Measurements from ENCODE around the gene CDH11. TPM values are rescaled to one million over a fixed set of nuclear protein-coding genes. Genes with fewer than 3 reads are reported as not detected.

The CDH11 gene
- total and polyA plus RNA-seq, 2 experiments from 2014 or later, result 3.5 to 19.6 TPM

- TF ChIP-seq REST (IDR thresholded peaks at IDR 0.05; ENCODE audit: unreplicated experiment), result no peak
- no peak for TF ChIP-seq ZNF114 (CRISPR knock-in tag; IDR thresholded peaks at IDR 0.05)
- TF ChIP-seq EZH2phosphoT487 (IDR thresholded peaks at IDR 0.05; ENCODE audit: unreplicated experiment), result no peak
- no peak for TF ChIP-seq ETS1 (IDR thresholded peaks at IDR 0.05)
- TF ChIP-seq JUNB (IDR thresholded peaks at IDR 0.05; ENCODE audit: unreplicated experiment), result no peak
These were observed 144.5 kb downstream of the CDH11 start (continued) for GRCh38 chr16:64977206-64977920.

- Histone ChIP-seq H3K27ac (ENCODE audit: low read depth) (no peak overlapping the region), H3K4me1 (ENCODE audit: insufficient read depth) (no peaks in the 10 kb centered on the region), H3F3A (replicated peaks; ENCODE audit: low read depth) (no peaks in the 10 kb centered on the region), H3K79me2 (replicated peaks; ENCODE audit: insufficient read depth) (no peaks in the 10 kb centered on the region), H3K4me2 (no peak overlapping the region), H3K9me2 (ENCODE audit: insufficient read depth) (peaks cover 8% of the 10 kb centered on the region), H3K27me3 (ENCODE audit: insufficient read depth) (no peaks in the 10 kb centered on the region), H4K20me1 (replicated peaks; ENCODE audit: insufficient read depth) (no peaks in the 10 kb centered on the region), H3K4me3 (no peak overlapping the region), H3K36me3 (ENCODE audit: insufficient read depth) (no peaks in the 10 kb centered on the region), H2AFZ (no peak overlapping the region)
- H3K9me3 Mint-ChIP-seq, result no peaks in the 10 kb centered on the region
- no peak for TF ChIP-seq ETS1 (IDR thresholded peaks at IDR 0.05)
- H3K36me3 Mint-ChIP-seq (ENCODE audit: low read depth), result no peaks in the 10 kb centered on the region
- DNase-seq (ENCODE audit: low spot score) (no peak), ATAC-seq (no peak)
- no peak overlapping the region for H3K4me3 Mint-ChIP-seq
- H3K4me1 Mint-ChIP-seq, result peaks cover 5% of the 10 kb centered on the region
- no peaks in the 10 kb centered on the region for H3K27me3 Mint-ChIP-seq (ENCODE audit: insufficient read depth, low read depth, poor library complexity)
- H3K27ac Mint-ChIP-seq, result no peak overlapping the region
These were observed 146.0 kb downstream of the CDH11 start for GRCh38 chr16:64975821-64976220.

GRCh38 chr16:64974381-64974780 lies 147.5 kb downstream of the CDH11 start:
- no peak overlapping the region for H3K27ac ChIP-seq (ENCODE audit: low read depth)
- H2AFZ ChIP-seq, result no peak overlapping the region
- no peaks in the 10 kb centered on the region for H4K20me1 ChIP-seq (replicated peaks; ENCODE audit: insufficient read depth)
- no peak overlapping the region for H3K4me3 ChIP-seq
- no peaks in the 10 kb centered on the region for H3K4me1 ChIP-seq (ENCODE audit: insufficient read depth)
- DNase-seq (ENCODE audit: low spot score) (peak; percentile 18), ATAC-seq (no peak)
- H3K36me3 Mint-ChIP-seq (ENCODE audit: low read depth), result no peaks in the 10 kb centered on the region
- no peak overlapping the region for H3K4me3 Mint-ChIP-seq
- no peaks in the 10 kb centered on the region for H3K27me3 ChIP-seq (ENCODE audit: insufficient read depth)
- H3K27ac Mint-ChIP-seq, result no peak overlapping the region
- H3K4me2 ChIP-seq, result no peak overlapping the region
- no peaks in the 10 kb centered on the region for H3F3A ChIP-seq (replicated peaks; ENCODE audit: low read depth)
- H3K27me3 Mint-ChIP-seq (ENCODE audit: insufficient read depth, low read depth, poor library complexity), result no peaks in the 10 kb centered on the region
- no peaks in the 10 kb centered on the region for H3K36me3 ChIP-seq (ENCODE audit: insufficient read depth)
- H3K4me1 Mint-ChIP-seq, result no peaks in the 10 kb centered on the region
- H3K9me3 Mint-ChIP-seq, result no peaks in the 10 kb centered on the region
- H3K79me2 ChIP-seq (replicated peaks; ENCODE audit: insufficient read depth), result no peaks in the 10 kb centered on the region
- H3K9me2 ChIP-seq (ENCODE audit: insufficient read depth), result peaks cover 8% of the 10 kb centered on the region
- TF ChIP-seq CTCF (conservative IDR thresholded peaks at IDR 0.05; ENCODE audit: low read depth in 2 of 2) (no peak), STAT1 (IDR thresholded peaks at IDR 0.05; ENCODE audit: unreplicated experiment) (no peak), ZNF114 (CRISPR knock-in tag; IDR thresholded peaks at IDR 0.05) (no peak), REST (IDR thresholded peaks at IDR 0.05; ENCODE audit: unreplicated experiment) (no peak)
